Measurements from ENCODE around the gene LAMB4.

LAMB4 gene

GRCh38 chr7:108020585-108020984 lies 109.6 kb downstream of the LAMB4 start:
- Histone ChIP-seq H3K18ac (ENCODE audit: low read length) (no peak overlapping the region), H3K79me1 (ENCODE audit: low read length) (no peaks in the 10 kb centered on the region), H2AK5ac (ENCODE audit: low read length) (no peak overlapping the region), H3K36me3 (ENCODE audit: control insufficient read depth, insufficient read depth, low read length) (no peaks in the 10 kb centered on the region), H3K27ac (ENCODE audit: low read depth, low read length) (no peak overlapping the region), H2BK120ac (ENCODE audit: low read depth, low read length) (no peak overlapping the region), H3K4me2 (ENCODE audit: low read length) (no peak overlapping the region), H3K23ac (ENCODE audit: low read length) (no peak overlapping the region), H3K4ac (ENCODE audit: low read depth, low read length) (no peak overlapping the region), H3K4me3 (ENCODE audit: low read length) (no peak overlapping the region), H4K5ac (ENCODE audit: low read length) (no peak overlapping the region), H3K79me2 (ENCODE audit: control insufficient read depth, insufficient read depth, low read length) (no peaks in the 10 kb centered on the region), H3K9ac (ENCODE audit: low read length) (no peak overlapping the region), H3K4me1 (ENCODE audit: control insufficient read depth, low read depth, low read length) (no peaks in the 10 kb centered on the region), H2BK15ac (replicated peaks; ENCODE audit: low read depth) (no peak overlapping the region), H3K27me3 (ENCODE audit: insufficient read depth, low read length, poor library complexity) (no peaks in the 10 kb centered on the region), H3K56ac (ENCODE audit: low read length) (no peak overlapping the region), H4K8ac (ENCODE audit: low read depth, low read length) (no peak overlapping the region), H2BK5ac (ENCODE audit: low read length) (no peak overlapping the region)
- no peak for DNase-seq
- no CpG with 5 or more reads among the region's 2 CpGs for WGBS (ENCODE audit: extremely low coverage, insufficient coverage, low lambda C conversion rate)

DNA sequence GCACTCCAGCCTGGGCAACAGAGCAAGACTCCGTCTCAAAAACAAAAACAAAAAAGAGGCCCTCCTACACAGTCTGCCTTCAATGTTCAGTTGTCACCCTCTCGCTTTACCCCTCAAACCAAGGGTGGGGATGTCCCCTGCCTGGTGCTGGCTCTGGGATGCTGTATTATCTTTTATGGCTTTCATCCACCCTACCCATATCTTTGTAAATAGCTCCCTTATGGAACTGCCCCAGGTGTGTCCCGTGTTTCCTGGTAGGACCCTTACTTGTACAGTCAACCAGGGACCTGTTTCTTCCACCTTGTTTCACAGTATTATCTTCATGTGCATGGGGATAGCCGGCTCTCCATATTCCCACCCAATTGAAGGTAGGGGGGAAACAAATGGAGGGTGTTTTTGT lies 111.5 kb downstream of the LAMB4 start:
- Histone ChIP-seq H3K27me3 (ENCODE audit: insufficient read depth, low read length, poor library complexity) (no peaks in the 10 kb centered on the region), H2BK120ac (ENCODE audit: low read depth, low read length) (no peak overlapping the region), H3K23ac (ENCODE audit: low read length) (no peak overlapping the region), H2AK5ac (ENCODE audit: low read length) (no peak overlapping the region), H2BK5ac (ENCODE audit: low read length) (no peak overlapping the region), H3K79me2 (ENCODE audit: control insufficient read depth, insufficient read depth, low read length) (no peaks in the 10 kb centered on the region), H3K4me1 (ENCODE audit: control insufficient read depth, low read depth, low read length) (no peaks in the 10 kb centered on the region), H3K4me2 (ENCODE audit: low read length) (no peak overlapping the region), H3K4ac (ENCODE audit: low read depth, low read length) (no peak overlapping the region), H4K5ac (ENCODE audit: low read length) (no peak overlapping the region), H2BK15ac (replicated peaks; ENCODE audit: low read depth) (no peak overlapping the region), H3K79me1 (ENCODE audit: low read length) (no peaks in the 10 kb centered on the region), H3K27ac (ENCODE audit: low read depth, low read length) (no peak overlapping the region), H3K36me3 (ENCODE audit: control insufficient read depth, insufficient read depth, low read length) (no peaks in the 10 kb centered on the region), H4K8ac (ENCODE audit: low read depth, low read length) (no peak overlapping the region), H3K9ac (ENCODE audit: low read length) (no peak overlapping the region), H3K56ac (ENCODE audit: low read length) (no peak overlapping the region), H3K4me3 (ENCODE audit: low read length) (no peak overlapping the region), H3K18ac (ENCODE audit: low read length) (no peak overlapping the region)
- DNase-seq, result no peak
- WGBS (ENCODE audit: extremely low coverage, insufficient coverage, low lambda C conversion rate), result no CpG with 5 or more reads among the region's 4 CpGs

GRCh38 chr7:108017776-108018151 lies 112.4 kb downstream of the LAMB4 start:
- Histone ChIP-seq H2AK5ac (ENCODE audit: low read length) (no peak overlapping the region), H2BK15ac (replicated peaks; ENCODE audit: low read depth) (no peak overlapping the region), H3K4me1 (ENCODE audit: control insufficient read depth, low read depth, low read length) (no peaks in the 10 kb centered on the region), H3K9ac (ENCODE audit: low read length) (no peak overlapping the region), H3K79me1 (ENCODE audit: low read length) (no peaks in the 10 kb centered on the region), H3K79me2 (ENCODE audit: control insufficient read depth, insufficient read depth, low read length) (no peaks in the 10 kb centered on the region), H2BK120ac (ENCODE audit: low read depth, low read length) (no peak overlapping the region), H3K36me3 (ENCODE audit: control insufficient read depth, insufficient read depth, low read length) (no peaks in the 10 kb centered on the region), H3K23ac (ENCODE audit: low read length) (no peak overlapping the region), H4K8ac (ENCODE audit: low read depth, low read length) (no peak overlapping the region), H4K5ac (ENCODE audit: low read length) (no peak overlapping the region), H3K4me3 (ENCODE audit: low read length) (no peak overlapping the region), H3K18ac (ENCODE audit: low read length) (no peak overlapping the region), H3K4ac (ENCODE audit: low read depth, low read length) (no peak overlapping the region), H3K27me3 (ENCODE audit: insufficient read depth, low read length, poor library complexity) (no peaks in the 10 kb centered on the region), H3K4me2 (ENCODE audit: low read length) (no peak overlapping the region), H3K27ac (ENCODE audit: low read depth, low read length) (no peak overlapping the region), H3K56ac (ENCODE audit: low read length) (no peak overlapping the region), H2BK5ac (ENCODE audit: low read length) (no peak overlapping the region)
- DNase-seq, result no peak
- WGBS (ENCODE audit: extremely low coverage, insufficient coverage, low lambda C conversion rate), result no CpG with 5 or more reads among the region's 4 CpGs

DNA sequence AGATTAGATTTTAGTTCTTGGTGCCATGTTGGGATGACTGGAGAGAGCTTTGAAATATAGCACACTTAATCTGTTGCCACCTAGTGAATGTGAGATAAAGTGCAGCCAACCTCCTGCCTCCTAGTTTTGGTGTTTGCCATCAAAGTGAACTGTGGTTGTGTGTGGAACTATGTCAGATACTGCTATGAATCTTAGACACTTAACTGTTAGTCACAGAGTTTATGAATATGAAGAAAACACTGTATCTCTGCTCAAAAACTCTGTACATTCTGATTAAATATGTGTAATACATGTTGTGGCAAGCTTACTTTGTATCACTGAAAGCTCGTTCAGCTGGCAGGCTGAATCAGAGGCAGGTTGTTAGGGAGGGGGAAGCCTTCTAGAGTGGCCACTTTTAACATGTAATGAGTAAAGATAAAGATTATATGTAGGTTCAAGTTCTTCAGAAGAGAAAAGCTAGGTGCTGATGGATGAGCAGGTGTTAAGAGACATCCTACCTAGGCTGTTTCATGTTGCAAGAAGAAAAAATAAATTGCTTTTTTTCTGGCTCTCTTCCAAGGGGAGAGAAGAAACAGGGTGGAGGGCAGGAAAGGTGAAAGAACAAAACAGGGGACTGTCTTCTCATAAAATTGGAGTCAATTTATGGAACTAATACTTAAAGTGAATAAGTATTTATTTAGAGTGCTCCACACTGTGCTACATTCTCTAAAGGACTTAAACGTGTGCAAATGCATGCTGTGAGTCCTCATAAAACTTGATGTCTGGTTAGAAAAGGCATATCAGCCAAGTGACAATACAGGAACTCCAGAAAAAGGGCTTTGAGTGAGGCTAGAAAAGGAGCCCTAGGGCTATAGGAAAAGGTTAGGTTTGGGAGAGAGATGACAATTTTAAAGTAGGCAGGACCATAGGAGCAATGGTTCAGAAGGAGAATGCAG lies 113.1 kb downstream of the LAMB4 start:
- Histone ChIP-seq H4K5ac (ENCODE audit: low read length) (no peak overlapping the region), H3K36me3 (ENCODE audit: control insufficient read depth, insufficient read depth, low read length) (no peaks in the 10 kb centered on the region), H3K79me2 (ENCODE audit: control insufficient read depth, insufficient read depth, low read length) (no peaks in the 10 kb centered on the region), H3K27me3 (ENCODE audit: insufficient read depth, low read length, poor library complexity) (no peaks in the 10 kb centered on the region), H4K8ac (ENCODE audit: low read depth, low read length) (no peak overlapping the region), H3K56ac (ENCODE audit: low read length) (no peak overlapping the region), H3K27ac (ENCODE audit: low read depth, low read length) (no peak overlapping the region), H3K4me3 (ENCODE audit: low read length) (no peak overlapping the region), H2BK5ac (ENCODE audit: low read length) (no peak overlapping the region), H3K4ac (ENCODE audit: low read depth, low read length) (no peak overlapping the region), H3K79me1 (ENCODE audit: low read length) (no peaks in the 10 kb centered on the region), H2BK120ac (ENCODE audit: low read depth, low read length) (no peak overlapping the region), H3K9ac (ENCODE audit: low read length) (no peak overlapping the region), H2BK15ac (replicated peaks; ENCODE audit: low read depth) (no peak overlapping the region), H3K4me1 (ENCODE audit: control insufficient read depth, low read depth, low read length) (no peaks in the 10 kb centered on the region), H3K23ac (ENCODE audit: low read length) (no peak overlapping the region), H3K4me2 (ENCODE audit: low read length) (no peak overlapping the region), H3K18ac (ENCODE audit: low read length) (no peak overlapping the region), H2AK5ac (ENCODE audit: low read length) (no peak overlapping the region)
- no peak for DNase-seq
- no CpG with 5 or more reads among the region's 2 CpGs for WGBS (ENCODE audit: extremely low coverage, insufficient coverage, low lambda C conversion rate)

- Histone ChIP-seq H3K36me3 (ENCODE audit: control insufficient read depth, insufficient read depth, low read length) (no peaks in the 10 kb centered on the region), H3K79me1 (ENCODE audit: low read length) (no peaks in the 10 kb centered on the region), H3K4ac (ENCODE audit: low read depth, low read length) (no peak overlapping the region), H2AK5ac (ENCODE audit: low read length) (no peak overlapping the region), H3K23ac (ENCODE audit: low read length) (no peak overlapping the region), H3K18ac (ENCODE audit: low read length) (no peak overlapping the region), H4K8ac (ENCODE audit: low read depth, low read length) (no peak overlapping the region), H4K5ac (ENCODE audit: low read length) (no peak overlapping the region), H3K4me2 (ENCODE audit: low read length) (no peak overlapping the region), H2BK5ac (ENCODE audit: low read length) (no peak overlapping the region), H3K27me3 (ENCODE audit: insufficient read depth, low read length, poor library complexity) (no peaks in the 10 kb centered on the region), H2BK15ac (replicated peaks; ENCODE audit: low read depth) (no peak overlapping the region), H3K56ac (ENCODE audit: low read length) (no peak overlapping the region), H3K4me1 (ENCODE audit: control insufficient read depth, low read depth, low read length) (no peaks in the 10 kb centered on the region), H3K27ac (ENCODE audit: low read depth, low read length) (no peak overlapping the region), H3K4me3 (ENCODE audit: low read length) (no peak overlapping the region), H3K9ac (ENCODE audit: low read length) (no peak overlapping the region), H2BK120ac (ENCODE audit: low read depth, low read length) (no peak overlapping the region), H3K79me2 (ENCODE audit: control insufficient read depth, insufficient read depth, low read length) (no peaks in the 10 kb centered on the region)
- DNase-seq, result no peak
- WGBS (ENCODE audit: extremely low coverage, insufficient coverage, low lambda C conversion rate), result no CpG with 5 or more reads among the region's 2 CpGs
These were observed 114.4 kb downstream of the LAMB4 start for GRCh38 chr7:108015740-108016139.

Measured in mesendoderm (in vitro differentiated cells).